ENCODE measurements around the gene SFI1.

Gene SFI1

DNA sequence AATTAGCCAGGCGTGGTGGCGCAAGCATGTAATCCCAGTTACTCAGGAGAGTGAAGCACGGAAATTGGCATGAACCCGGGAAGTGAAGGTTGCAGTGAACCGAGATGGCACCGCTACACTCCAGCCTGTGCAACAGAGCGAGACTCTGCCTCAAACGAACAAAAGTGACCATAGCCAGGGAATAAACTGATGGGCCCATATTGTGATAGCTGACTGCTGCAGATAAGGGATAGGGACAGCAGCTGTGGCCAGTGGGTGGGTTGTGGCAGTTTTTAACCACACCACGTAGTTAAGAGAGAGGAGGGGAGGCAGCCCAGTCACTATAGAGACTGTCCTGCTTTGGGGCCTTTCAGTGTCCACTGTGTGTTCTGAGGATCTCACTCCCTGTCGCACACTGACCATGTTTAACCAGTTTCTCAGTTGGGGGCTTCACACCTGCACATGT lies 106.8 kb downstream of the SFI1 start:
- no peak for FAIRE-seq

DNA sequence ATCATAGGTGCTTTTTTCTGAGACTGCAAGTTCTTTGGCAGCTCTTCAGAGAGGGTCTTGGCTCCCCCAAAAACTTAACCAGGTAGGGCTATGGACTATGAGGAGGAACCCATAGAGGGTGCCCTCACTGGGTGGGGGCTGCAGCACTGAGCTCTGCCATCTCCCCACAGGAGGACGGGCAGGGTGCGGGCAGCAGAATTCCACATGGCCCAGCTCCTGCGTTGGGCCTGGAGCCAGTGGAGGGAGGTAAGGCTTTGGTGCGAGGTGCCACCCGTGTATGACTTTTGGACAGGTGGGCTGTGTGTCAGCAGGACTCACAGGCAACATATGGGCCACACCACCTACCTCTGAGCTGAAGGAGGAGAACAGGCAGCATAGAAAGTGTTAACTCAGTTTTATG lies 107.2 kb downstream of the SFI1 start:
- no peak for FAIRE-seq

DNA sequence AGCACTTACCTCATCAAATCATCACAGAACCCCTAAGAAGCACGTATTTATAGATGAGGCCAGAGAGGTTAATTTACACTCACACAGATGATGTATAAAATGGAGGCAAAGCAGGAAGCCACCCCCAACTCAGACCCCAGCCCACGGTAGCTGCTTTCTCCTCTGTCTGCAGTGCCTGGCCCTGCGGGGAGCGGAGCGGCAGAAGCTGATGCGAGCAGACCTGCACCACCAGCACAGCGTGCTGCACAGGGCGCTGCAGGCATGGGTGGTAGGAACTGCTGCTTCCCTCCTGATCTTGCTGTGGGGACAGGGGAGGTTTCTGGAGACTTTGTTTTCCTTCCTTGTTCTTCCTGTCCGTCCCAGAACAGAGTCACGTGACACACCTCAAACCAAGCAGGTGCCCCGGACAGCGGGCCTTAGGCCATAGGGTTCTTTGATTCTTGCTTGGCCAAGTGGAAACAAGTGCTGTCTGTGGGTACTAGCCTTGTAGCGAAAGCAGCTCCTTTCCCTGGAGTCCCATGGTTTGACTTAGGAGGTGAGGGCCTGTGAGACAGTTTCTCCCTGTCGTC lies 107.9 kb downstream of the SFI1 start:
- FAIRE-seq = no peak

DNA sequence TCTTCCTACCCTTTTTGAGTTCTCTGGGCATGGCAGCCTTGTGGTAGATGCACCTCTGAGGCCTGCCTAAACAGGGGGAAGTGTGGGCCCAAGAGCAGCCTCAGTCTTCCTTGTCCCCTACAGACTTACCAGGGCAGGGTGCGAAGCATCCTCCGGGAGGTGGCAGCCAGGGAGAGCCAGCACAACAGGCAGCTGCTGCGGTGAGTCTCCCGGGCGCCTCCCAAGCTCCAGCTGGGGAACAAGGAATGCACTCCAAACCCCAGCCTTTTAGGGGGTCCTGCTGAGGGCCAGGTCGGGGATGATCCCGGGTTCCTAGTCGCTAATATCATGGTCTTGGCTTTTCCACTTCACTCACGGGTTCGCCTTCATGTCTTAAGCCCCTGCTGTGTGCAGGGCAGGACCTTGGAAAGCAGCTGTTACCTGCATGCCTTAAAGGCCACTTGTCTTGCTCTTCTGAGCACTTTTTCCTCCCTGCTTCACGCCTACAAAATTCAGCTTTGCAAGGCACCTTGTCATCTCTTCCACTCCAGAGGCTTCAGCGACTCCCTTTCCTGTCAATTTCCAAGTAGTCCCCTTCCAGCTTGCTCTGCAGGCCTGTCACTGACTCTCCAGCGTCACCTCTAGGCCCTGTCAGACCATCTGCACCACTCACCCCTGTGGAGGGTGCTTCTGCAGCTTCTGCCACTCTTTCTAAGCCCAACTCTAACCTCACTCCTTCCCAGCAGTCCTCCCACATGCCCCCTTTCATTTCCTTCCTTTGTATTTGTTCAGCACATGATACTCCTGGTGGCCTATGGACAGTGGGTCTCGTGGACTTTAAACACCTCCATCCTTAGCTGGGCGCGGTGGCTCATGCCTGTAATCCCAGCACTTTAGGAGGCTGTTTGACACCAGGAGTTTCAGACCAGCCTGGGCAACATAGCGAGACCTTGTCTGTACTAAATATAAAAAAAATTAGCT lies 108.7 kb downstream of the SFI1 start:
- FAIRE-seq = no peak

DNA sequence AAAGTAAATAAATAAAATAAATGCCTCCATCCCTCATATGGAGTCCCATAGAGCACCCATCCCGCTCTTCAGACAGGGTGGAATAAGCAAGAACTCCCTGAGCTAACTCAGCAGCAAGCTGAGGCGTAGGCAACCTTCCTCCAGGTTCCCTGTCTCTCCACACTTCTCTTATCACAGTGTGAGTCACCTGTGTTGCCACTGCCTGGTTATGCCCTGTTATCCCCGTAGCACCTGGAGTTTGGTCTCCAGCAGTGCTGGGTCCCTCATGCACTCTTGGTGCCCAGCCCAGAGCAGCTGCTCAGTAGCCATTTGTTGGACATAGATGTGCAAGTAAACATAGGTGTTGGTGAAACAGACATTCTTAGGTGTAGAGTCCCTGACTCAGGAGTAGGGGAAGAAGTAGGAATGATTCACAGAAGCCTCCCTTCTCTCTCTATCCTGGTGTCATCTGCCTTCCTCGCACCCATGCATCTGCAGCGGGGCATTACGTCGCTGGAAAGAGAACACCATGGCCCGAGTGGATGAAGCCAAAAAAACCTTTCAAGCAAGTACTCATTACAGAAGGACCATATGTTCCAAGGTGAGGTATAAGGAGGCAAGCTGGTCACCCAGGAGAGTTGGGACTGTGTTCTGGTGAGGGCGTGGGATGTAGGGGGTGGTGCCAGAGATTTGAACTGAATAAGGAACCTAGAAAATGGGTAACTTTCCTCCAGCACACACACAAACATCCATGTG lies 109.7 kb downstream of the SFI1 start:
- FAIRE-seq = no peak

DNA sequence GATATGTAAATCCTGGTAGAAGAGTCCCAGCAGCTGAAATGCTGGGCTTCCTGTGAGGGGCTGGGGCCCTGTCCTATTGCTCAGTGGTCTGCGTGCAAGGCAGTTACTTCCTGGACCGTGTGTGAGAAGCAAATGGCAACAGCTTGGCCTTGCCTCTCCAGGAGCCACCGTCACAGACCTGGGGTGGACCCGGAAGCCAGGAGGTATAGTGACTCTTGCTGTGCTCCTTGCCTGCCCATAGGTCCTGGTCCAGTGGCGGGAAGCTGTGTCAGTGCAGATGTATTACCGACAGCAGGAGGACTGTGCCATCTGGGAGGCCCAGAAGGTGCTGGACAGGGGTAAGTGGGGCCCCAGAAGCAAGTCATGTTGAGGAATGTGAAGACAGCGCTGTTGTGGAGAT lies 111.4 kb downstream of the SFI1 start:
- FAIRE-seq = no peak

DNA sequence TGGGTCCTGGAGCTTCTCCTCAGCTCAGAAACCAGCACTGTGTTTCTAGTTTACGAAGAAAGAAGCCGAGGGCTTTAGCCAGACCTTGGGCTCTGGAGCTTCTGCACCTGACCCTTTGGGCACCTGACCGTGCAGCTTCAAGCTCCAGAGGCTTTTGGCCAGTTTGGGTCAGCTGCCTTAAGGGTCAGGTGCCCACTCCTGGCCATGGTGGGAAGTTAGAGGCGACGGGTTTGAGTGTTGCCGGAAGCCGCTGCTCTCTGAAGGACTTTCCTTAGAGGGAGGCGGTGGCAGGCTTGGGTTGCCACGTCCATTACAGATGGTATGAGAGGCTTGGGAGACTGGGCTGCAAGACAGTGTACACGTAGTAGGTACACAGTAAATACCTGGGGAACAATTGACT lies 113.4 kb downstream of the SFI1 start:
- FAIRE-seq = no peak

DNA sequence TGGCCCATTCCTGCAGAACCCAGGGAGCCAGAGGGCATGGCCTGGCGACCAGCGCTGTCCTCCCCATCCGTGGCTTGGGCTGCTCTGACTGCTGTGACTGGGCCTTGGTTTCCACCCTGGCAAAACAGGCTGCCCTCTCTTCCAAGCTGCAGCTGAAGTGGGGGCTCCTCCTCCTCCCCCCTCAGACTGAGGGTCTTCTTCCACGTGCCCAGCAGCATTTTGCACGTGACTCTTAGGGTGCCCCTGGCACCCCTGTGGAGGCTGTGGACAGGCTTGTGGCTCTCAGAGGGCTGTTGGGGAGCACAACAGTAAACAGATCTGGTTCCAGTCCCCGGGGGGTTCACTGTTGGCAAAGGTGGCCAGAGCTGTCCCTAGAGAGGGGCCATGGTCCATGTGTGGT lies 114.3 kb downstream of the SFI1 start:
- no peak for FAIRE-seq

DNA sequence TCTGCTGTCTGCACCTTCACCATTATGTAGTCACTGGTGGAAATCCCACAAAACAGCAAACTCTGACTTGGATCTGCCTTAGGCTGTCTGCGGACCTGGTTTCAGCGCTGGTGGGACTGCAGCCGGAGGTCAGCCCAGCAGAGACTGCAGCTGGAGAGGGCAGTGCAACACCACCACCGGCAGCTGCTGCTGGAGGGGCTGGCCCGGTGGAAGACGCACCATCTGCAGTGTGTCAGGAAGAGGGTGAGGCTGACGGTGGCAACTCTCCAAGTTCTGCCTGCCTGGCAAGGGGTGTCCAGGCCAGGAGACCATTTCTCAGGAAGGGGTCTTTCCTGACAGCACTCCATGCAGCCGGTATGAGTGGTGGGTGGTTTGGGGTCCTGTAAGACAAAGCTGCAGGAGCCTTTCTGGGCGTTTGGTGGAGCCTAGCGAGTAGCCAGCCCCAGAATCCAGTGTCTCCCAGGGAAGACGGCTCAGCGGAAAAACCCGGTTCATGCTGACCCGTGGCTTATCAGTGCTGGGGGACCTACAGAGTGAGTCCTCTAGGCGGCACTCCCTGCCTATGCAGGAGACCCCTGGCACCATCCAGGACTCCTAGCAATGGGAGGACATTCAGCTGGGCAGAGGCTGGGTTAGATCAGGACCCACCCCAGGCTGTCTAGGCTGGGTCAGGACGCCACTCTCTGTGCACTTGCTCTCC lies 114.9 kb downstream of the SFI1 start:
- no peak for FAIRE-seq

DNA sequence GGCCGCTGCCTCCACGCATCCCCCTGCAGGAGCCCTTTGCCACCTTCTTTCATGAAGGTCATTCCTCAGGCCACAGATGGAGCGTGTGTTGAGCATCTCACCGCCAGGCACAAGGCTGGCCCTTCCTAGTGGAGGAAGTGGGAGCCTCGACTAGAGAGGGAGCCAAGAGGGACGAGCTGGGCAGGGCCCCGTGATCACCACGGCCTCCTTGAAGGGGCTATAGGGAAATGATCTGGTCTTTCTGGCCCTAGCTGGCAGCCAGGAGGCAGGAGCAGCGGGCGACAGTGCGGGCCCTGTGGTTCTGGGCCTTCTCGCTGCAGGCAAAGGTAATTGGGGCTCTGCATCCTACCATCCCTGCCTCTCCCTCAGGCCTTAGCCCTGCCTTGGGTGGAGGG lies 116.6 kb downstream of the SFI1 start:
- FAIRE-seq = no peak

DNA sequence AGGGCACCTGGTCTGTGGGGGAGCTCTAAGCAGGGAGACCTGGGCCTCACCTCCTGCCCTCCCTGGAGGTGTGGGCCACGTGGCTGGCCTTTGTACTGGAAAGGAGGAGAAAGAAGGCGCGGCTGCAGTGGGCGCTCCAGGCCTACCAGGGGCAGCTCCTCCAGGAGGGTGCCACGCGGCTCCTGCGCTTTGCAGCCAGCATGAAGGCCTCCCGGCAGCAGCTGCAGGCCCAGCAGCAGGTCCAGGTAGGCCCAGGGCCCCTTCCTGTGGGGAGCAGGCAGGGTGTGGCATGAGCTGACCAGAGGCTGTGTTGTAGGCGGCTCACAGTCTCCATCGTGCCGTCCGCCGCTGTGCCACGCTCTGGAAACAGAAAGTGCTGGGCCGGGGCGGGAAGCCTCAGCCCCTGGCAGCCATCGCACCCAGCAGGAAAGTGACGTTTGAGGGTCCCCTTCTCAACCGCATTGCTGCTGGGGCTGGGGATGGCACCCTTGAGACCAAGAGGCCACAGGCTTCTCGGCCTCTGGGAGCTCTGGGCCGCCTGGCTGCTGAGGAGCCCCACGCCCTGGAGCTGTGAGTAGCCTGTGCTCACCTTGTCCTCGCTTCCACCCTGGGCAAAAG lies 117.1 kb downstream of the SFI1 start:
- no peak for FAIRE-seq

DNA sequence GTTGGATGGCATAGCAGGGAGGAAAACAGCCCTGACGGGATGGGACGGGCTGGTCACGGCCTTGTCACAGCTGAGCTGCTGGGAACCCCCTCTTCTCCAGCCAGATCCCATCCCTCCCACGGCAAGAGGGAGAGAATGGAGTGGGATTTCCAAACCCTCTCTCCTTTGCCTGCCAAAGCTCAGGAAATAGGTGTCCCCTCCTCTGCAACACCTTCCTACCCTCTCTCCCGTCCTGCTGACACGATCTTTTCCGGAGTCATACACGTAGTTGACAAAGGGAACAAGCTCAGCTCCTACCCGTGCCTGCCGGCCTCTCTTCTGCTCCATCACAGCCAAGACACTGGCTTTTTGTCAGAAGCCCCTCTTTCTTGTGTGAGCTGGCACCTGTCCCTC lies 117.6 kb downstream of the SFI1 start:
- FAIRE-seq = no peak

DNA sequence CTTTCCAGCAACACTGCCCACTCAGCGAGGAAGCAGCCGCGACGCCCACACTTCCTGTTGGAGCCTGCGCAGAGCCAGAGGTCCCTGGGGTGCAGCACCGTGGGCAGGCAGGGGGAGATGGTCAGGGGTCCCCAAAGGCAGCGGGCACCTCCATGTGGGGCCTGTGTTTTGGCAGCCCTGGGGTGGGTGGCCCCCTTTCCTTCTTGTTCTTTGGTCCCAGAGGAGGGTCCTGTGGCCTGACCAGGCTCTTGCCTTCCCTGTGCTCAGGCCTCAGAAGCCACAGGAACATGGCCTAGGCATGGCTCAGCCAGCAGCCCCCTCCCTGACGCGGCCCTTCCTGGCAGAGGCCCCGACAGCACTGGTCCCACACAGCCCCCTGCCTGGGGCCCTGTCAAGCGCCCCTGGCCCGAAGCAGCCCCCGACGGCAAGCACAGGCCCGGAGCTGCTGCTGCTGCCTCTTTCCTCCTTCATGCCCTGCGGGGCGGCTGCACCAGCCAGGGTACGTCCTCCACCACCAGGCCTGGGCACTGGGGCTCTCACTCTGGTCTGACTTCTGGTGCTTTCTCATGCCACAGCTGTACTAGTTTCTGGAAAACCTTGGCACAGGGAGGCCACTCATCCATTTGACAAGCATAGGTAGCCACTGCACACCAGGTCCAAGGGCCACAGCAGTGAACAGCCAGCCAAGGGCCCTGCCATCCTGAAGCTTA lies 118.6 kb downstream of the SFI1 start:
- FAIRE-seq = no peak

DNA sequence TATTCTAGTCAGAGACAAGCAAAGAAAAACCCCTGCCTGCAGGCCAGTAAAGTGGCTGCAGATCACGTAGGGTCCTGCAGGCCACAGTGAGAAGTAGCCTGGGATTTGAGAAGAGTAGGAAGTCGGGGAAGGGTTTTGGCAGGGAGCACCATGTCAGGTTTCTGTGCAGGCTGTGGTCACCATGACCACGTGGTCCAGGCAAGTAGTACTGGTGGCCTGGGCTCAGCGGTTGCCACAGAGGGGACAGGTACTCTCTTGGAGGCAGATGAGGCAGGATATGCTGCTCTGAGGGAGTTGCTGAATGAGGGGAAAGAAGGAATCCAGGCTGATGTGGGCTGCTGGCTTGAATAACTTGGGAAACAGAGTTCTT lies 119.1 kb downstream of the SFI1 start:
- FAIRE-seq = no peak

DNA sequence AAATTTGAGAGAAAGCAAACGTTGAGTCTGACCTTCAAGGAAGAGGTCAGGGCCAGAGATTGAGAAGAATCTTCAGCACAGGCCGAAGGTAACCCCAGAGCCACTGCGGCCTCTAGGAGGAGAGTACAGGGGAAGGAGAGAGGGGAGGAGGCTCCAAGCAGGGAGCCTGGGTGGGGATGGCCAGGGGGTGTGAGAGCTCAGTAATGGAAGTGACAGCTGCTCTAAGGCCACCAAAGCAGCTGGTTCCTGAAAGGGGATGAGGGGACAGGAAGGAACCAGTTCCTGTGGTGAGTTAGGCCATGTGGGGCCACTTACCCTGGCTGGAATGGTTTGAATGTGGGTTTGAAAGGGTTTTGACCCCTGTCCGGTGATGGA lies 119.6 kb downstream of the SFI1 start:
- no peak for FAIRE-seq

DNA sequence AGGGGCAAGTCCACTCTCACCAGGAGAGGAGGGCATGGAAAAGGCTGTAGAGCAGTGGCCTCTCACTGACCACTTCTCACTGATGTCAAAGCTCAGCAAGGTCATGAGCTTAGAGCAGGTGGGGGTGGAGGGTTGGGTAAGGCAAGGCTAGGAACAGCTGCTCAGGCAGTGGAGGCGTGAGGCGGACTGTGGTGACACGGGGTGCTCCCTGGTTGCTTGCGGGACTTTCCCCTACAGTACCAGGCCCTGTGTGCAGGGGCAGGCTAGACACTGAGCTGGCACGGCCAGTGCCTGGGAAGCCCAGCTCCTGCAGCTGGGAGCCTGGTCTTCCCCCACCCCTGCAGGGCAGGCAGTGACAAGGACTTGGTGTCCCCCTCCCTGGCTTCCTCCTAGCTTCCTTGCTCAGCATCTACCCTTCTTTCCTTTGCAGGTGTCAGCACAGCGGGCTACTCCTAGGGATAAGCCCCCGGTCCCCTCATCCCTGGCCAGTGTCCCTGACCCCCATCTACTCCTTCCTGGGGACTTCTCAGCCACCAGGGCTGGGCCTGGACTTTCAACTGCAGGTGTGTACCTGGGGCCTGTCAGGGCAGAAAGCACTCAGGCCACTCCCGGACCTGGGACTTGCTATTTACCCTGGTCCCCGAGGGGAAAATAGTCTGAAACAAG lies 120.1 kb downstream of the SFI1 start:
- no peak for FAIRE-seq

DNA sequence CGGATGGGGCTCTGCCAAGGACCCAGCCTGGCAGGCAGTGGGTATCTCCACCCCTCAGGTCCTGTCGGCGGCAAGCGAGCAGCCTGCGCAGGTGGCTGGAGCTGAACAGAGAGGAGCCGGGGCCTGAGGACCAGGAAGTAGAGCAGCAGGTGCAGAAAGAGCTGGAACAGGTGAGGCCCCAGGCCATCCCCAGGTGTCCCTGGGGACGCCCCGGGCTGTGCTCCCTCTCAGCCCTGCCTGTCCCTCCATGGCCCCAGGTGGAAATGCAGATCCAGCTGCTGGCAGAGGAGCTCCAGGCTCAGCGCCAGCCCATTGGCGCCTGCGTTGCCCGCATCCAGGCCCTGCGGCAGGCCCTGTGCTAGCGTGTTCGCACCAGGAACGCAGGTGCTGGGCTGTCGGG lies 121.7 kb downstream of the SFI1 start:
- no peak for FAIRE-seq

DNA sequence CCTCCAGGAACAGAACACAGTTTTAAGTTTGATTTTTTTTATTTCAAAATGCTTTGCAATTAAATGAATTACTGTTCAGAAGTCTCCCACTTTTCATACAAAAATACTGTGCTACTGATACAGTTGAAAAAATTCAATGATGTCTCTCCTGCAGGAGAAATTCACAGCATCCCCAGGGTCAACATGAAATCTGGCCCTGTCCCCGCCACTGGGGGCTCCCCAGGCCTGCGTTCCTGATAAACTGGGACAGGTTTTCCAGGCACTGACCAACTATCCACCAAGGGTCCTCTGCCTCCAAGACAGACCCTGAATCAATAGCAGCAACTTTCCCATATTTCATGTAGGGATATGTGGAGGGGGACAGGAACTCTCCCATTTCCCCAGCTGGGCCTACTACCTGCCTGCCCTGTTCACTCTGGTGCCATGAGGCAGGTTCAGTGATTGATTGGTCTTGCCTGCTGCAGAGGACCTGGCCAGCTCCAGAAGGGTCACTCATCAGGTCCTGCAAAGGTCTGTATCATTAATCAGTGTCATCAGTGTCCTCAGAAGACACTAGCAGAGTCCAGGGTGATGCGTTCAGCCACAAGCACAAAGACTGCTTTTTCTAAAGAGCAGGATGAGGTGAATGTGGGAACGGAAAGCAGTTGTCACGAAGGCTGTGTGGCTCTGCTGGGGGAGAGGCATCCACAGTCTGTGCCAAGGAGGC lies 122.3 kb downstream of the SFI1 start:
- FAIRE-seq = no peak

DNA sequence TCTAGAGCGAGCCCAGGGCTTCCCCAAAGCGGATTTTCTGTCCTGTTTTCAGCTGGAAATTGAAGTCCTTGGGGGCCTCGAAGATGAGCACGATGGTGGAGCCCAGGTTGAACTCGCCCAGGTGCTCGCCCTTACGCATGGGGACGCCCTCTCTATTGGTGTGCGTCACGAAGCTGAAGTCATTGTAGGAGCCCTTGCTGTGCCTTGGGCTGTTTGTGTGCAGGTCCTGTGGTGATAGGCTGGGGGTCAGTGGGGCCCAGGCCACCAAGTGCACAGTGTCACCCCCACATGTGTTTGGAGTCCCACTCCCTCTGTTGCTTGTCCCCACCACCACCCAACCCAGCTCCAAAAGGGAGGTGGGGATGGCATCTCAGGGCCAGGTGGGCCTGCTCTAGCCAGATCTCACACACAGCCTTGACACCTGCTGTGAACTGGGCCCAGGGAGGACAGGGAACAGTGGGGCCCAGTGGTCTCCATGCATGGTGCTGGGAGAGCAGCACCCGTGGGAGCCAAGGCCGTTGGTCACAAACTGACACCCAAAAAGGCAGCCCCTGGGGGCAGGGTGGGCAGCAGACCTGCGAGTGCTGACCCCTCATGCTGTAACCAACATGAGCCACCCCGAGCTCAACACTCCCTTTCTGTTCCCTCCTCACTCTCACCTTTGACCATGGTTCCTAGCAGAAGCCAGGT lies 123.4 kb downstream of the SFI1 start:
- FAIRE-seq = no peak

DNA sequence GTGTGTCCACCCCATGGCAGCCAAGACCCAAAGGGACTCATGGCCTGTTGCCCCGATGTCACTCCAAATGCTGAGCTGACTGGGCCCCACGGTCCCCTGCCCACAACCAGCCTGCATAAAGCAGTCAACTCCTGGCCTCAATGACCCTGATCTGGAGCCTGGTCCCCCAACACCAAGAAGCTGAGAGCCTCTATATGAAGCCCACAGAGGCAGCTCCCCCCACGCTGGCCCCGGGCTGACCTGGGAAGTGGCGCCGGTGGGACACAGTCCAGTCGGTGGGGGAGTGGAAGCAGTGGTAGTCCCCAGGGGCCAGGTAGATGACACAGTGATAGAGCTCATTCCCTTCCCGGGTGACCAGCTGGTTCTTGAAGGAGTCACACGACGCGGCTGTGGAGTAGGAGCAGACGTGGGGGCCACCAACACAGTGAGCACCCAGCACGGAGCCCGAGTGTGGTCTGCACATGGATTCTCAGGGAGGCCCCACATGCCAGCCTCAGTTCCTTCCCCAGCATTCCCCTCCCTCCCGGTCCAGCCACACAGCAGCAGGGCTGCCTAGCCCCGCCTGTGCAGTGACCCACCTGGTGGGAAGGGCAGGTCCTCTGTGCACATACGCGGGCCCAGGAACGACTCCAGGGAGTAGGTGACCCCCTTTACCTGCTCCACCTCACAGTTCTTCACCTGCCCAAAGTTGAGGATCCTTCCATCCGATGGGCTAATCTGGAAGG lies 124.6 kb downstream of the SFI1 start:
- no peak for FAIRE-seq

Measured in G401.6 (cell line).